Prostate gland (tissue), 2 donors: Measurements from ENCODE around the gene TTC33. TPM values are rescaled to one million over a fixed set of nuclear protein-coding genes. Genes with fewer than 3 reads are reported as not detected.

ENCODE experiments used
- DNase-seq: peaks from one replicate; pipeline ENCODE4 v3.0.0-alpha.2; 2019; ENCODE audit warnings: low spot score
- H3K27ac ChIP-seq, 2 donors: fragments of 200-600 bp; sonication (generic); 2 replicates each; pipeline ENCODE4 v1.5.1; 2017 to 2019
- H3K27me3 ChIP-seq: fragments of 200-600 bp; sonication (generic); replicated peaks from 2 replicates; pipeline ENCODE4 v1.5.1; 2019; ENCODE audit not compliant: insufficient read depth
- H3K36me3 ChIP-seq, 2 donors: fragments of 200-600 bp; sonication (generic); 1 replicate in 1 of 2; 2 replicates in 1 of 2; pipeline versions ENCODE4 v1.5.1 to v1.8.1; 2017 to 2019
- H3K4me1 ChIP-seq: fragments of 200-600 bp; sonication (generic); replicated peaks from 2 replicates; pipeline ENCODE4 v1.5.1; 2019
- H3K4me3 ChIP-seq, 2 donors: fragments of 200-600 bp; sonication (generic); 2 replicates each; pipeline ENCODE4 v1.5.1; 2017 to 2019
- H3K9me3 ChIP-seq: fragments of 200-600 bp; sonication (generic); 2 replicates; pipeline ENCODE4 v1.5.1; 2017
- CTCF ChIP-seq, 4 experiments: fragments of 200-600 bp in 2 of 4; fragments of 450-650 bp in 2 of 4; sonication (generic) in 2 of 4; IDR thresholded peaks; 1 replicate in 3 of 4; 2 replicates in 1 of 4; pipeline ENCODE4 v1.5.1; 2016 to 2019; ENCODE audit warnings: antibody characterized with exemption in 4 of 4, mild to moderate bottlenecking in 2 of 4, moderate library complexity in 2 of 4
- POLR2A ChIP-seq: fragments of 450-650 bp; IDR thresholded peaks from one replicate; pipeline ENCODE4 v1.6.1; 2016; ENCODE audit warnings: antibody characterized with exemption, mild to moderate bottlenecking
- POLR2AphosphoS5 ChIP-seq: sonication (generic); formaldehyde crosslinking; IDR thresholded peaks from one replicate; pipeline ENCODE4 v1.6.1; 2017; ENCODE audit warnings: antibody characterized with exemption
- WGBS: methylation state at CpG from one replicate; pipeline ENCODE4 v1.1.5; 2018; 5-methylcytosine and 5-hydroxymethylcytosine counted together
- intact Hi-C: fragments of 100-400 bp; cut with DNase I; formaldehyde crosslinking; loops from one replicate; pipeline ENCODE4 v1.14.2; 2022
- total RNA-seq, 2 donors: library from RNA; depleted of rRNA; stranded (reverse); fragments of >200 nt; gene quantifications; one replicate each; pipeline ENCODE4 v1.1.0, GENCODE V29; 2016

TTC33 gene
- total RNA-seq, 2 donors from 2014 or later = 11.9 to 17.6 TPM

GRCh38 chr5:40746703-40747102 is 9.1 kb downstream of the TTC33 start:
- Histone ChIP-seq H3K9me3 (no peaks in the 10 kb centered on the region), H3K27me3 (no peaks in the 10 kb centered on the region), H3K4me1 (no peaks in the 10 kb centered on the region), H3K27ac (no peak overlapping the region), H3K4me3 (no peak overlapping the region), H3K36me3 (no peaks in the 10 kb centered on the region)
- no peak for DNase-seq
- WGBS = 24% methylated on average over 4 of the region's 4 CpGs
- intact Hi-C loops = no loop called here
- TF ChIP-seq POLR2A (no peak), CTCF (IDR thresholded peaks at IDR 0.05) (no peak), POLR2AphosphoS5 (no peak)

- Histone ChIP-seq H3K36me3 (no peaks in the 10 kb centered on the region), H3K27ac (no peak overlapping the region), H3K4me1 (no peaks in the 10 kb centered on the region), H3K27me3 (no peaks in the 10 kb centered on the region), H3K4me3 (no peak overlapping the region), H3K9me3 (no peaks in the 10 kb centered on the region)
- 67% methylated on average over 2 of the region's 2 CpGs for WGBS
- no peak for DNase-seq
- TF ChIP-seq POLR2AphosphoS5 (no peak), CTCF (IDR thresholded peaks at IDR 0.05) (no peak), POLR2A (no peak)
- intact Hi-C loops = no loop called here
Observed at GRCh38 chr5:40743771-40744170, 12.0 kb downstream of the TTC33 start.

- no peak for DNase-seq
- TF ChIP-seq CTCF (IDR thresholded peaks at IDR 0.05) (no peak), POLR2A (no peak), POLR2AphosphoS5 (no peak)
- intact Hi-C loops = no loop called here
- Histone ChIP-seq H3K4me1 (no peaks in the 10 kb centered on the region), H3K27me3 (no peaks in the 10 kb centered on the region), H3K9me3 (no peaks in the 10 kb centered on the region), H3K27ac (no peak overlapping the region), H3K4me3 (no peak overlapping the region), H3K36me3 (no peaks in the 10 kb centered on the region)
Observed at GRCh38 chr5:40738502-40738901, 17.3 kb downstream of the TTC33 start.

- Histone ChIP-seq H3K4me1 (no peaks in the 10 kb centered on the region), H3K27me3 (no peaks in the 10 kb centered on the region), H3K9me3 (no peaks in the 10 kb centered on the region), H3K4me3 (no peak overlapping the region), H3K27ac (no peak overlapping the region), H3K36me3 (no peaks in the 10 kb centered on the region)
- TF ChIP-seq POLR2A (no peak), CTCF (IDR thresholded peaks at IDR 0.05) (peak in 3 of 4 experiments; percentile 44 to 71 (median 67))
- intact Hi-C loops = no loop called here
- 7% methylated on average over 1 of the region's 1 CpG for WGBS
- DNase-seq = no peak
Observed at GRCh38 chr5:40736103-40736875, 19.5 kb downstream of the TTC33 start.

GRCh38 chr5:40735609-40736008 is 20.2 kb downstream of the TTC33 start:
- no peak for TF ChIP-seq CTCF (IDR thresholded peaks at IDR 0.05)
- TF ChIP-seq POLR2AphosphoS5 = no peak
- no peaks in the 10 kb centered on the region for H3K27me3 ChIP-seq
- no peak overlapping the region for H3K27ac ChIP-seq
- H3K4me1 ChIP-seq = no peaks in the 10 kb centered on the region
- H3K4me3 ChIP-seq = no peak overlapping the region
- H3K36me3 ChIP-seq = no peaks in the 10 kb centered on the region
- intact Hi-C loops = no loop called here
- DNase-seq = no peak
- H3K9me3 ChIP-seq = no peaks in the 10 kb centered on the region
